ENCODE measurements around the gene RIT2.

Gene RIT2

DNA sequence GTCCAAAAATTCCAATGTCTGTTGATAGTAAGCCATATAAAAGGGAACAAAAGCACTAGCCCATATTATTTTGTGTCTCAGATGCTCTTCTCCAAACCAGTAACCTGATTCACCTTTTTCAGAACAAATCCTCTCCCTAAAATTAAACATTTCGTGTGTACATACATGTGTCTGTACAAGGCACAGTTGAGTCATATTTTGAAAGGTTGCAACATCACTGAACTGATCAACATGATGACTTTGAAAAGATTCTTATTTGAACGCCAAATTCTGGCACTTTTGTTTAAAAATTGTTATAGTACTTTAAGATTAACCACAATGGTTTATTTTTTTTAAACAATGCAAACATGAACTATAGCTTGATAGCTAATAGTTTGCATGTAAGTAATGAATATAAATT lies 102.5 kb downstream of the RIT2 start:
- DNase-seq (ENCODE audit: low read depth, low spot score) = no peak

DNA sequence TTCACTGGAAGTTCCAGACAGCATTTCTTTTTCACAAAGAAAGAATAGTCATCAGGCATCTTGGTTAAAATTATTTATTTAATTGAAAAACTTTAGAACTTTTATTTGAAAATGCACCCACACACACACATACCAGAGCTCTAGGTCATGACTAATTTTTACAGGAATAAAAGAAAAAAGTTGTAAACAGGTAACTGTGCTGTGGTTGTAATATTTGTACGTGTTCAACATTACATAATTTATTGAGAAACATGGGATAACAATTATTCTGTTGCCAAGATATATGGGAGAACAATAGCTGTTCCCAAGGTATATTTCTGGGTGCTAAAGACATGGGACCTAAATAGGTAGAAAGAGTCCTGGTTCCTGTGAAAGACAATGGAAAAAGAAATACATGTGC lies 104.9 kb downstream of the RIT2 start:
- no peak for DNase-seq (ENCODE audit: low read depth, low spot score)

DNA sequence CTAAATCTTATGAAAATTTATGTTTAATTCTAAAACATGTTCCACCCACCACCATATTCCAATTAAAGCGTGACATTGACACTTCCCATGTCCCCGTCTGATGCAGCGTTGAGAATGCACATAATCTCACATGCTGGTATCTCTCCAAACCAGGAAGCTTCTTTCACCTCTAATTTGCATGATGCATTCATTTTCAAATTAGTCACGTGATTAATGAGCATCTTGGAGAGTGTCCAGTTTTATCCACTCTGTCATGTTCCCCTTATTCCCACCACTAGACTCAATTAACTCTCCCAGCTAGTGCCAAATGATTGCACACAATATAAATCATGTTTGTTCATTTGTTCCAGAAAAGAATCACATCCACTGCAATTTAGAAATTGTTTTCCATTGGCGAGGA lies 105.8 kb downstream of the RIT2 start:
- DNase-seq (ENCODE audit: low read depth, low spot score) = no peak

DNA sequence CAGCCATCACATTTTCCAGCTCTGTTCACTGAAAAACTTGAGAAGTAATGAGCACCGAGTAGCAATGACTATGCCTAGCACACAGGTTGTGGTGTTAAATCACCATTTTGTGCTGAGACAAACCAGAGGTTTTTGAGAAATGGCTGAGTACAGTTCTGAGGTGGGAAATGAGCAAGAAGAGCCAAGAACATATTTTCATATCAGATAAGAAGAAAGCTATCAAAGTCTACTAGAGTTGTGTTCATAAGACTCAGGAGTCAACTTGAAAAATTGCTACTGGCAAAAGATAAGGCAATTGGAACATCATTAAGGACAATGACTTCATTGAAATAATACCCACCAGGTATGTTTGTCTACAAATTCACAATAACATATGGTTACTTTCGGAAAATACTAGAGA lies 108.1 kb downstream of the RIT2 start:
- DNase-seq (ENCODE audit: low read depth, low spot score) = no peak

DNA sequence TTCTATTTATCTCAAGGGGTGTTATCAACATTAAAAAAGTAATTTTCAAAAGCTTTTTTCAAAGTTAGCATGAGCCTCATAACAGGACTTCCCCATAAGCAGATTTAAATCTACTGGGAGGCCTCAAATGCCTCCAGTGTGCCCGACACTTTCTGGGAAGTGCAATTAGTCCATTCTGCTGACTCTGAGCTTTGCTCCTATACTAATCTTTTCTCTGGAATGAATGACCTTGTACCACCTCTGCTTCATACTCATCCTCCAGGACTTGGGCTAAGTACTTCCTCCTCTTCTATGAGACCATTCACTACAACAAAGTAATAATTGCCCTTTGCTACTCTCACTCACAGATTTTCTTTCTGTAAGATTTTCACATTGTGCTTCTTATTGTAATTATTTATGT lies 111.1 kb downstream of the RIT2 start:
- DNase-seq (ENCODE audit: low read depth, low spot score) = no peak

DNA sequence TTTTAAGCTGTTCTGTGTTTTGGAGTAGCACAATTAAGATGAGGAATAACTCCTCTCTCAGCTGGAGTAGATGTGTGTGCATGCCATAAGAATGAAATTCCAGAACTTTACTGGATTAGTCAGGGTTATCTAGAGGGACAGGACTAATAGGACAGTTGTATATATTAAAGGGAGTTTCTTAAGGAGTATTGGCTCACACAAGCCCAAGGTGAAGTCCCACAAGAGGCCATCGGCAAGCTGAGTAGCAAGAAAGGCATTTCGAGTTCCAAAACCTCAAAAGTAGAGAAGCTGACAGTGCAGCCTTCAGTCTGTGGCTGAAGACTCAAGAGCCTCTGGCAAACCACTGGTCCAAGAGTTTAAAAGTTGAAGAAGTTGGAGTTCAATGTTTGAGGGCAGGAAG lies 113.7 kb downstream of the RIT2 start:
- DNase-seq (ENCODE audit: low read depth, low spot score) = no peak

DNA sequence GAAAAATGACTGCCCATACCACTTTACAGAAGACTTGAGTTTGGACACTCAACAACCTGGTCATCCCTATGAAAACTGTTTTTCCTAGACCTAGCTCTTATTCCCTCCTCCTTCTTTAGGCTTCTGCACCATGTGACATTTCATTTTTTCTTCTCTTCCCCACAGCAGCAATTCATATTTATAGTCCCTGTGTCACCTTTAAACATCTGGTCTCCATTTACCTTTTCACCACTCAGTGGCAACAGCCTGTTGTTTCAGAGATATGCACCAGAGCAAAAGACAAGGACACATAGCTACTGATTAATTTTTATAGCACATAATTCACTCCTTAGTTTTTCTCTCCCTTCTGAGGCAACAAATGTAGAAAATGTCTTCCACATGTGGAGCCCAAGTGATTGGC lies 118.7 kb downstream of the RIT2 start:
- no peak for DNase-seq (ENCODE audit: low read depth, low spot score)

DNA sequence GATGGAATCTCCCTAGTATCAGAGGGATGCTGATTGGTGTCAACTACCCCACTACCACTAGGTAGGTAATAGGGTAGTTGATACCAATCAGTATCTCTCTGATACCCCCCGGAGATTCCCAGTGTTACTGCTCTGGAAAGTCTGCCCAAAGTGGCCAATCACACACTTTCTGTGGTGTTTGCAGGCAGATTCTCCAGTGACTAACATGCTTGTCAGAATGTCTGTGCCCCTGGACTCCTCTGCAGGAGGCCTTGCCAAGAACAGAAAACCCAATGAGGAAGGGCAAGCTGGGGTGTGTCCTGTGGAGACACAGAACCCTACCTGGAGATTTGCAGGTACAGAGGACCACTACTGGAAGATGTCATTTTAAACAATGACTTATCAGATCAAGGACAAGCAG lies 135.1 kb downstream of the RIT2 start:
- DNase-seq (ENCODE audit: low read depth, low spot score) = no peak

DNA sequence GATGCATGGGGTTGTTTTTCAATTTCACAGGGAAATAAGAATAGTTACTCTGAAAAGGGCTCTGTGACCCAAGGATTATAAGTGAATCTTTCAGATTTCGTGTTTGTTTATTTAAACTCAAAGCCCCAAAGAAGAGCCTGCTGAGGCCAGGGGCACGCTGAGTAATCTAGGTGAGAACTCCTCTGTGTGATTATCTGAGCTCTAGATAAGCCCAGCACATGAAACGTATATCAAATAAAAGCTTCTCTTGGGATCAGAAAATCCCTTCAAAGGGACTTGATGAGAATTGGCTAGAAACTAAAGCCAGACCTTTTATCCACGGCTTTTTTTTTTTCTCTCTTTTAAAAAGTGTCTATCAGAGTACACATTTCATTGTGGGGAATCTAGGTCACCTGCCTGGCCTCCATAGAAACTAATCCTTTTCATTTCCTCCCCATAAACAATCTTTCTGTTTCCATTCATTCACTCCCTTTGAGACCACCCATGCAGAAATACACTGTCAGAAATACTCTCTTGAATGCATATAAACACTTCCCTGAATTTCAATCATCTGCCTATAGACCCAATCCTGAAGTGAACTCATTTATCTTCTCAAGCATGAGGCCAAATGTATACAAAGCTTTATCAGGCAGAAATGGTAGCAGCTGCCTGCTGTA lies 137.4 kb downstream of the RIT2 start:
- peak; percentile 3 for DNase-seq (ENCODE audit: low read depth, low spot score)

DNA sequence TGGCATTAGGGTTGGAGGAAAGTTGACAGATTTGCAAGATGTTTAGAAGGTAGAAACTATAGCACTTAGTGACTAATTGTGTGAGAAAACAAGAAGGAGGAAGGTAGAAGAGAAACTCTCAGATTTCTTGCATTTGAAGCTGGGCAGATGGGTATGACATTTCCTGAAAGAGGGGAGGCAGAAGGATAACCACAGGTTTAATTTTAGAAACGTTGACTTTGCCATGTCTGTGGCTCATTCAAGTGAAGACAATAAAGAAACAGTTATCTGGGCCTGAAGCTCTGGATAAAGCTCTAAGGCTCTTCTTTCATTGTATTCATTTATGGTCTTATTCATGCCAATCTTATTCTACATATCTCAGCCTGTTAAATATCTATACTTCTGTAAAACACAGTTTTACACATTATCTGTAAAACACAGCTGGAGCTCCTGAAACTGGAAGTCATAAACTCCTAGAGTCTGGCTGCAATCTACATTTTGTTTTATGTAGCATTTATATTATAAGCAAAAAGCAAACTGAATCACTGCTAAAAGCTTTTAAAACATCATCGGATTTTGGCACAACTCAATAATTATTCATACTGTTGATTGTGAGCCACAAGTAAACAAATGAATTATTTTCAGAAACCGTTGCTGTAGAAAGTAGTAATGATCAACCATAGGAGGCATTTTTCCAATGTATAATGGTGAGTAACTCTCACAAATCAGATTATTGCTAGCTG lies 138.5 kb downstream of the RIT2 start:
- no peak for DNase-seq (ENCODE audit: low read depth, low spot score)

DNA sequence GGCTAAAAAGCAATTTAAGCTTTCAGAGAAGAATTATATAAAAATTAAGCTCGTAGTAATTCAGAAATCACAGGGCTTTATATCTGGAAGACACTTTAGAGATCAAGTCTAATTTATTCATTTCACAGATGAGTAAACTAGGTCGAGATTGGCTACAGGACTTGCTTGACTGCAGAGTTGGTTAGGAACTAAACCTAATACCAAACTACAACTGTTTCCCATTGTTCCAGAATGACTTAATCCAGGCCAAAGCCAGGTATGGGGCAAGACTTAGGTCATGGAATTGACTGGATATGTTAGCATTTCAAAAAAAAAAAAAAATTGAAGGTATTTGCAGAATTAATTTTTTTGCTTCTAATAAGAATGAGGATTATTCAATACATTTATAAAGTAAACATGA lies 146.1 kb downstream of the RIT2 start:
- DNase-seq (ENCODE audit: low read depth, low spot score) = no peak

DNA sequence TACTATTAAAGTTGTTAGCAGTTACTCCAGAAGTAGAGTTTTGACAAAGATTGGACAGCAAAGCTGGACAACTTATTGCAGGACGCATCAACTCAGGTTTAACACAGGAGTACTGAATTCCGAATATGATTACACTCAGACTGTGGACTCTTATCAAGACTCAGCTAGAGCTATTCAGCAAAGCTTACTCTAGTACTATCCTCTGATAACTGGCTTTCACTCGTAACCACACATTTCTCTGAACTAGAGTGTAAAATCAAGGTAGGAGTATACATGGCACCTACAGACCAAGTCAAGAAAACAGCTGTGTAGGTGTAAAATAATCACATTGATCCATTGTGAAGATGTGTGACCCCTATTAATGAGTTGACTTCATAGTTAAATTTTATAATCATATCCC lies 154.2 kb downstream of the RIT2 start:
- DNase-seq (ENCODE audit: low read depth, low spot score) = no peak

DNA sequence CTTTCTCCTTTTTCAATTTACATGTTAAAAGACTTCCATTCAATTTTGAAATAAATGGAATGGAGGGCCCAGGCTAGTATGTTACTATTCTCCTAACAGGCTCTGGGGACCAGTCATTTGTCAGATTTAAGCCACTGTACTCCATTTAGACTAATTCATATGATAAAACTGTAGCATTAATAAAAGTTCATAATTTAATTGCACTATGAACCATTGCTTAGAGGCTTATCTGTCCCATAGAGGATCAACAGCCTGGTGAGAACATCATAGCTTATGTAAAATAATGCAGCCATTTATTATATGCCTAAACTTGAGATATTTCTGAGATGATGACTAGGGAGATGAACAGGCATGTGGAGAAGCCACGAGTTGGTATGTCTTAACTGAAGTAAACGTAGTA lies 156.0 kb downstream of the RIT2 start:
- no peak for DNase-seq (ENCODE audit: low read depth, low spot score)

DNA sequence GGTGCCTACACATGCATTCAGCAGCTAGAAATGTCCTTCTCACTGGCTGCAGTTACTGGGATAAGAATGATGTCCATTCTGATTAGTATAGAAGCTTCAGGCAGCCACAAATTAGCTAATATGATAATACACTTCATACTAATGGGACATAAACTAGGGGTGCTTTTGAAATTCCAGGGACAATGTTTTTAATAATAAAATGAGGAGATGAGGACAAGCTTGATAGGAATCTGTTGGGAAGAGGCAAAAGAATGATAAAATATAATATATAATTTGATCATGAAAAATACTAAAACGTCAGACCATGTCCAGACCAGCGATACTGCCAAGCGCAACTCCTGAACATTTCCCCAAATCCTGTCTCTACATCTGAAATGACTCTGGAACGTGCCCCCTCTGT lies 157.1 kb downstream of the RIT2 start:
- no peak for DNase-seq (ENCODE audit: low read depth, low spot score)

DNA sequence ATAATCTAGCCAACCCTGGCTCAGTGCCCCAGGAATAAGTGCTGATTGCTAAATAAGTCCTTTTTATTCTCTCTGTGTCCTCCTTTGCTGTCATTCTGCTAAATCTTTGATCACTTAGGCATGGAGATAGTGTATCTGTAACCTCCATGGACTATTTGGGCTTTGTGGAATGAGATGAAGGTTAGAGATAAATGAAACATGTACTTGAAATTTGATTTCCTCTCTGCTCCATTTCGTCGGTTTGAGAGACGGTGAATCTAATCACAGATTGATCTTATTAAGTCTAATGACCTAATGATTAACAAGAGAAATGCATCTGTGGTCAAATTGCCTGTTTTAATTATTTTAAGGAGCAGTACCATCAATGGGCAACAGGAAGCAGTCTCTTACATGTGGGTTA lies 159.2 kb downstream of the RIT2 start:
- DNase-seq (ENCODE audit: low read depth, low spot score) = no peak

DNA sequence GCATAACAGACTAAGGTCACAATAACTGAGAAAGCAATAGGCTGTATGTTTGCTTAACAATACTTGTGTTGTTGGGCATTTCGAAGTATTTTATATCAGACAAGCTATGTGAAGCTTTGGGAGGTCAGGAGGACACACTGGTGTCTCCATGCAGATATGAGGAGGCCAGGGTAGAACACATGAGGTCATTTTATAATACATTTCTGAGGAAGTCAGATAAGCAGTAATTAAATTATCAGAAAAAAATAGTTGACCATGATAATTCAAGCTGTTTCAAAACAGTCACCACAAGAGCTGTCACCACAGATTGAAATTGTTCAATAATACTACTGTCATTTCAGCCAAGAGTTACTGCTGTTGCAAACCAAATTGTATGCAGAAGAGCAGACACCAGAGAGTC lies 160.6 kb downstream of the RIT2 start:
- no peak for DNase-seq (ENCODE audit: low read depth, low spot score)

DNA sequence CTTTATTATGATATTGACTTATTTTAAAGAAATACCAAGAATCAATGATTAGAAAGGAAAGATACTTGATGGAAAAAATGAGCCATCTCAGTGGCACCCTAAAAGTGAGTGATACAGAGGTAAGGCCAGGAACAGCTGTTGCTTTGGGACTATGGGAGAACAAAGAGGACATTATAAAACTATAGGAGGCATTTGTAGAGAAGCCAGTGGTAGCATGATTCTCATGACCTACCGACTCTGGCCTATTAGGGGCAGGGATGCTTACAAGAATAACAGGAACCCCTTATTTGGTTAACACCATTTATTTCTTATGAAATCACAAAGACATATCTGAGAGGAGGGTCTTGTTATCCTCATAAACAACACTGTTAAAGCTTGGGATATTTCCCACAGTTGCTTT lies 162.2 kb downstream of the RIT2 start:
- no peak for DNase-seq (ENCODE audit: low read depth, low spot score)

DNA sequence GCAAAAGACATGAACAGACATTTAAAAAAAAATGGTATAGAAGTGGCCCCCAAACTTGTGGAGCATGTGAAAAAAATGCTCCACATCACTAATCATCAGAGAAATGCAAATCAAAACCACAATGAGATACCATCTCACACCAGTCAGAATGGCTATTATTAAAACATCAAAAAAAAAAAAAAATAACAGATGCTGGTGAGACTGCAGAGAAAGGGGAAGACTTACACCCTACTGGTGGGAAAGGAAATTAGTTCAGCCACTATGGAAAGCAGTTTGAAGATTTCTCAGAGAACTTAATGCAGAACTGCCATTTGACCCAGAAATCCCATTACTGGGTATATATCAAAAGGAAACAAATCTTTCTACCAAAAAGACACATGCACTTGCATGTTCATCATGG lies 164.8 kb downstream of the RIT2 start:
- no peak for DNase-seq (ENCODE audit: low read depth, low spot score)

DNA sequence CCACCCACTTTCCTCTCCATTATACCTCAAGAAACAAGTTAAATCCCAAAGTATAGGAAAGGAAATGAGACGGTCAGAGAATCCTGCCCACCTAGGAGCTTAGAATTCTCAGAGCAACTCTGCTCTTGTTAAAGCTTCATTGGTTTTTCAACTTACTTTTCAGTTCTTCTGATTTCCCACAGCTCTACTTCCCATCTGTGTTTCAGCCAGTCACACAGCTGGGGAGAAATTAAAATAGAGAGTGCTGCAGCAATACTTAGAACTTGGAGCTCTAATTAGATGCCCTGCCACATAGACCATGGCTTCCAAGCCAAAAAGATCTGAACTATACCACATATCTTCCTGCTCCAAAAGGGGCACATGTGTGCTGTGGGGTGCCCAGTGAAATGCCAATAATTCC lies 166.7 kb downstream of the RIT2 start:
- no peak for DNase-seq (ENCODE audit: low read depth, low spot score)

DNA sequence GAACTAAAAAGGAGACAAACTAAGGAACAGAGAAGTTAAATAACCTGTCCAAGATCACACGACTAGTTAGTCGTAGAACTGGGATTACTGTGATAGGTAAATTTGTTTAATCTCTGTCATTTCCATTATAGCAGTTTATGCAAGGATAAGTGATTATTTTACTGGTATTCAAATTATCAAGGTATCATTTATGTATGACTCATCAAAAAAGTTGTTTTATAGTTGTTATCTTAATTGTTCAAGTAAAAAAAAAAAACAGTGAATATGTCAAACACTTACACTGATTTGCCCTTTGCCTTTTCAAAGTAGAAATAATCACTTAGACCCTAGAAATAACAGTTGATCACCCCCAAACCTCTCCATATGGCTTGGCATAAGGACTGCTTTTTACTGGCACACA lies 173.6 kb downstream of the RIT2 start:
- no peak for DNase-seq (ENCODE audit: low read depth, low spot score)

DNA sequence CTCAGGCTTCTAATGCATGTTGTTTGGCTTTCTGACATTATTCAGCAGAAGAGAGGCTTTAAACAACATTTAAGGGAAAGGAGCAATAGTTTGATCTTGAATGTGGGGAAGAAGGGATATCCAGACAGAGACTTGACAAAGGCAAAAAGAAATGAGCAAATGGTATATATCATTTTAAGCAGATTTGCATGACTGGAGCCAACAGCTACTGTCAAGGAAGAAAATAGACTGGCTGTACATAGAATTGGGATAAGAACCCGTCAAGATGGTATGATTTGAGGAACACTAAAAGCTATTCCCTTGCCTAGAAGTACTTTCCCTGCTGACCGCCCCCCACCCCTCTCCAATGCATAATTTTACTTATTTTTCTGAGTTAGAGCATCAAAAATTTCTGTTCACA lies 174.5 kb downstream of the RIT2 start:
- no peak for DNase-seq (ENCODE audit: low read depth, low spot score)

DNA sequence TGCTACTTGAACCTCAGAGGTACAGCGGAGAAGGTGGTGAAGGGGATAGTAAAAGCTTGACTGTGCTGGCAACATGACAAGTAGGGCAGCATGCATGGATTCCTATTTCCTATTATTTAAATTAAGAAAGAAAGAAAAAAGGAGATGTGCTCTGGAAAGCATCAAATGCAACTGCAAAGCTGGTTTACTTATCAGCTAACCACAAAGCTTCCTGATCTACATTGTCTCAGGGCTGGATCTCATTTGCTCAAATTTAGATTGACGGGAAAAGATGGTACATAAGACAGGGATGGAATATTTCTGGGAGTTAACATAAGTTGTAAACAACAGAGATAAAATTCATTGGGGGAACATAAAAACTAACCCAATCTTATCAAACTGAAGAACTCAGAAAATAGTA lies 178.0 kb downstream of the RIT2 start:
- DNase-seq (ENCODE audit: low read depth, low spot score) = no peak

DNA sequence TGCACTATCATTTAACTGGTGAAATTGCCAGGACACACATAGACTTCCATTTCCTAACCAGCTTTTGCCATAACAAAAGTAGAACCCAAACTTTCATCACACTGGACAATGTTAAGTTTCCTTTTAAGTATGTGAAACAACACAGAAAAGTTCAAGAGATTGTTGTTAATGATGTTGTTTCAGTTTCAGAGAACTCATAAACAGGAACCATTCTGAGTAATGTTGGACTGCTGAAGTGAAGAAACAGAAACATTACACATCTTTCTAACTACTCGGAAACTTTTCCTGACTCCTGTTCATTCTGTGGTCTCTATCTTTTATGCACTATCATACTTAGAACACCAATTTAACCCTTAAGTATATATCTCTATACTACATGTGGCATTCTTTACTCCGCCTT lies 179.2 kb downstream of the RIT2 start:
- no peak for DNase-seq (ENCODE audit: low read depth, low spot score)

DNA sequence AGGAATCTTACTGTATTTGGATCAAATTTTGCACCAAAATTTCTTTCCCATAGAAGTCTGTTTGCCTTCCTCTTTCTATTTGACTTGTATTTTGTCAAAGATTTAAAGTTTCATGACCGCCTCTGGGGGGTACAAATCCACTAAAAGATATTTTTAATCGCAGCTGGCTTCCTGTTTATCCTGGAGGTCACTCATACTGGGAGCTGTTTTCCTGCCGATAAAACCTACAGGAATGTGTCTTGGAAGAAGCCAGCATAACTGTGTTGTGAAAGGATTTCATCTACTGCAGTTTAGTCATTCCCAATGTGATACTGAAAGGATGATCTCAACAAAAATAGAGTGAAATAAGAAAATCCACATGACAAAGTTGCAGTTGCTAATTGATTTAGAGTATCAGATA lies 184.0 kb downstream of the RIT2 start:
- DNase-seq (ENCODE audit: low read depth, low spot score) = no peak

Measured in ELF-1 (cell line).